Mammary epithelial cell (primary cell): Measurements from ENCODE around the gene ZNF79.

Experiments
- CTCF ChIP-seq, 2 donors: IDR thresholded peaks in 1 of 2; conservative IDR thresholded peaks in 1 of 2; 2 replicates each; pipeline ENCODE4 v1.5.1; 2011 to 2012; ENCODE audit warnings: inconsistent platforms in 2 of 2, low read length in 2 of 2, mild to moderate bottlenecking in 2 of 2, control low read depth in 1 of 2, low read depth in 1 of 2; ENCODE audit not compliant: insufficient read depth in 1 of 2; ENCODE audit errors: extremely low read depth in 1 of 2
- EZH2 ChIP-seq: IDR thresholded peaks from 2 replicates; pipeline ENCODE4 v1.6.1; 2012; ENCODE audit warnings: low read length, inconsistent platforms, borderline replicate concordance

DNA sequence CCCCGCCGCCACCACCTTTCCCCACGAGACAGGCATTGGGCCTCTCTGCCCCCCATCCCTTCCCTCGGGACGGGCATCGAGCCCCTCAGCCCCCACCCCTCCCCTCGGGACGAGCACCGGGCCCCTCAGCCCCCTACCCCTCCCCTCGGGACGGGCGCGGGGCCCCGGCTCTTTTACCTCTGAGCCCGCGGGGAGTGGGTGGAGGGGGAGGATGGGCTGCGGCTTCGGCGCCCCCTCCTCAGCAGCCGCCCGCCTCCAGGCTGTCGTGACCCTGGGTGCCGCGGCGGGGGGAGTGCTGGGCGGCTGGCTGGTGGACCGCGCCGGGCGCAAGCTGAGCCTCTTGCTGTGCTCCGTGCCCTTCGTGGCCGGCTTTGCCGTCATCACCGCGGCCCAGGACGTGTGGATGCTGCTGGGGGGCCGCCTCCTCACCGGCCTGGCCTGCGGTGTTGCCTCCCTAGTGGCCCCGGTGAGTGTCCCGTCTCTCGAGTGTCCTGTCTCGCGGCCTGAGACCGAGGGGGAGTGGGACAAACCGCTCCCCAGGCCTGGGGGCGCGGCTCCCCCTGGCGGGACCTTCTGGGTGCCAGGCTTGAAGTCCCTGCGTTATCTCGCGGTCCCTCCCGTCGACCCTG is 26.4 kb upstream of the ZNF79 start:
- TF ChIP-seq CTCF (conservative IDR thresholded peaks at IDR 0.05 in 1 of 2, IDR thresholded peaks at IDR 0.05 in 1 of 2; ENCODE audit: extremely low read depth in 1 of 2, insufficient read depth in 1 of 2, low read depth in 1 of 2, low read length in 2 of 2) (peak in 1 of 2 donors; percentile 53), EZH2 (no peak)
